ENCODE data around the gene PBRM1.

The PBRM1 gene

DNA sequence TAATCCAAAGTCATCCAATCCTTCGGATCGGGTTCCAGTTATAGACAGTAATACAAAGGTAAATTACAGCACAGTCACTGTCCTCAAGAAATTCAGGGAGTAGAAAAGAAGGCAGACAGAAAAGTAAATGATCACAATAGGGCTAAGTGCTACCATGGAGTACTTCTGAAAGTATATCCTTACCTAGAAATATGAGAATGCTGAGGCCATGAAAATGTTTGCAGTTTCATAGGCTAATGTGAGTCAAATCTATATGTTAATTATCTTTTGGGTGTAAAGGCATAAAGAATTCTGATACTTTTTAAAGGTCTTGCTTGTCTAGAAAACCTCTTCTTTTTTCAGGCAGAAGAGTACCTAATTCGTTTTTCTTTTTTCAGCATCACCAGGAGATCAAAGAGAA is 29.8 kb downstream of the PBRM1 start:
- no peak for DNase-seq

DNA sequence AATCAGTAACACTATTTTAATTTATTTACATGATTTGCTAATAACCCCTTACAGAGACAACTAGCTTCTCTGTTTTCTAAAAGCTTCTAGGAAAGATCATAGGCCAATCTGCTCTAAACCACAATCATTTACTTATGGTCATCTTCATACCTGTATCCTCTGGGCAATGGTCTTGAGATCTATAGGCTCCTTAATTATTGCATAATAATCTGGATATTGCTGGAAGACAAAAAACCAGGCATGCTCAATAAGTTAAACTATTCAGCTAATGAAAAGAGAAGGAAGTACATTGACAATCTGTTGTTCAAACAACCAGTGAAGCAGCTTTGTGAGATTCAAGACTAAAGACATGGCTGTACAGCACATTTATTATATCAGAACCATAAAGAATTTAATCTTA is 34.1 kb downstream of the PBRM1 start:
- no peak for DNase-seq

DNA sequence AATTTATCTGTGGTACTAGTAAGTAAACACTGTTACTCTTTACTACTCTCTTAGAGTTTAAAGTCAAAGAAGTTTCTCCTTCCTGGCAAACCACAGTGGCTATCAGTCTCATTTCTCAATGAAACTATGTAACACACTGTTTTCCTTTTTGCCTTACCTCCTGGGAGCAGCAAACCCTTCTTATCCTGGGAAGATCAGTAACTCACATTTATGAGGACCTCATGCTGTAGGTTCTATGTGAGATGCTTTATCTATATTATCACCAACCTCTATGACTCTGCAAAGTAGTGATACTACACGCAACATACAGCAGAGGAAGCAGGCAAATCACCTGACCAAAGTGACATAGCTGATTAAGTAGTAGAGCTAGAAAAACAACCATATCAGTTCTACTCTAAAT is 35.3 kb downstream of the PBRM1 start:
- peak; percentile 9 for DNase-seq

DNA sequence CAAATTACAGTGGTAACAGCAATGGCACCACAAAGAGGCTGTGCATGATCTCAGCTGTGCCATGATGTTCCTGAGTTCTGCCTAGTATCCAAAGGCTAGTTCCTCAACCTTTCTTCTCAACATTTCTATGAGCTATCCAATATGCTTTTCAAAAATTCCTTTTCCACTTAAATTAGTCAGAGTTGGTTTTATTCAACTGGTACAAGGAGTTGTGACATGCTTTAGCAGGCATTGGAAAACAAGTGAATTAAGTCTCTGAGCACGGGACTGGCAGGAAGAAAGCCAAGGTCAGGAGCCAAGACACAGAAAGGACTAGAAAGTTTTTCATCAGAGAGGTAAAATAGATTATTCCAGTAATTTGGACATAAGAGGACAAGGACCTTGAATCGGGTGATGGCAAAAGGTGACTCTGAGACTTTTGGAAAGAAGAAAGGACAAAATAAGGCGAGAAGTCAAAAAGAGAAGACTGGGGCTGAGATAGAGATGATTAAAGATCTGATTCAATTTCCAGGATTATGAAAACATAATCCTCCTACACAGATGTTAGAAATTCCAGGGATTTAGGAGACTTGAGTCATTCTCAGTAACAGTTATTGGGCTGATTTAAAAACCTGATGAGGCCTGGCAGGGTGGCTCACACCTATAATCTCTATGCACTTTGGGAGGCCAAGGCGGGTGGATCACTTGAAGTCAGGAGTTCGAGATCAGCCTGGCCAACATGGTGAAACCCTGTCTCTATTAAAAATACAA is 36.1 kb downstream of the PBRM1 start:
- DNase-seq, result peak; percentile 68

DNA sequence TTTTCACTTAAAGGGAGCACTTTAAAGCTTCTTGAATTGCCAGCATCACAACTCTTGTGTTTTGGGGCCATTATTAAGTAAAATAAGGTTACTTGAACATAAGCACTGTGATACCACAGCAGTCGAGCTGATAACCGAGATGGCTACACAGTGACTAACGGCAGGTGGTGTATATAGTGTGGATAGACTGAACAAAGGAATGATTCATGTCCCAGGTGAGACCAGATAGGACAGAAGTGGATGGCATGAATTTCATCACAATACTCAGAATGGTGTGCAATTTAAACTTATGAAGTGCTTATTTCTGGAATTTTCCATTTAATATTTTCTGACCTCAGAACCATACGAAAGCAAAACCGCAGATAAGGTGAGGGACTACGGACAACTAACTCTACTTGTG is 40.2 kb downstream of the PBRM1 start:
- no peak for DNase-seq

DNA sequence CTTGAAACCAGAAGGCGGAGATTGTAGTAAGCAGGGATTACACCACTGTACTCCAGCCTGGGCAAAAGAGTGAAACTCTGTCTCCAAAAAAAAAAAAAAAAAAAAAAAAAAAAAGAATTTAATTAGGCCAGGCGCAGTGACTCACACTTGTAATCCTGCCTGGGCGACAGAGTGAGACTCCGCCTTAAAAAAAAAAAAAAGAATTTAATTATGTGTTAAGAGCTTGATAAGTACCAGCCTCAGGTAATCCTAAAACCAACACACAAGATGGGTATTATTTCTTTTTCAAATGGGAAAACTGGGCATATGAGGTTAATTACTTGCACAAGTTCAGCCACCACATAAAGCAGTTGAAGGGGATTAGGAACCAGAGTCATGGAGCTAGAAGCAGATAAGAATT is 49.0 kb downstream of the PBRM1 start:
- DNase-seq, result no peak

DNA sequence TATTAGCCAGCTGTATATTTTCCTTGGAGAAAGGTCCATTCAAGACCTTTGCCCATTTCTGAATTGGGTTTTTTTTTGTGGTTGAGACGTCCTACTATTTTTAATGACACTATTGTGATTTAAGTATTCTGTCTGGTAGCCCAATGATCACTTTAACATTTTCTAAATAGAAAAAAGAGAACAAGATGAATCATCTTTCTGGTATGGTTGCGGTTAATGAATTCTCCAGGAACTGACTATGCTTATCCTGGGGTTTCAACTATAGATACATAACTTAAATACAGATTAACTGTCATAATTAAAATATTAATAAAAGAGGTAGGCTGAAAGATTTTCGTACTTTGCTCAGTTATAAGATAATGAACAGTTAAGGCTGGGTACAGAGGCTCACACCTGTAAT is 51.9 kb downstream of the PBRM1 start:
- DNase-seq, result peak; percentile 40

DNA sequence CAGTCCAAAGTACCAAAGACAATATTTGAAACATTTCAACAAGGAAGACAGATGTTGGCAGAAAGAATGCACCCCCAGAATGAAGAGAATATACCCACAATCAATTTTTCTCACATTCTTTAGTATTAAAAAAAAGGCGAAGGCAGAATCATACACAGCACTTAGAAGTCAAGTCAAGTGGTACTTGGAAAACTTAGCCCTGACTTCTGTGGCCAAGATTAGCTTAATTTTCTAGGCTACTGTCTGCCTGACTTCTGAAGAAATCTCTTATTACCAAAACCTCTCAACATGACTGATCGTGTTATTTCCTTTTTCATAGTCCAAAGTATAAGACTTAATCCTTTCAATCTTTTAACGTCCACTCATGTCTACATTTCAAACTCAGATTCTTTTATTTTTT is 60.7 kb downstream of the PBRM1 start:
- no peak for DNase-seq

DNA sequence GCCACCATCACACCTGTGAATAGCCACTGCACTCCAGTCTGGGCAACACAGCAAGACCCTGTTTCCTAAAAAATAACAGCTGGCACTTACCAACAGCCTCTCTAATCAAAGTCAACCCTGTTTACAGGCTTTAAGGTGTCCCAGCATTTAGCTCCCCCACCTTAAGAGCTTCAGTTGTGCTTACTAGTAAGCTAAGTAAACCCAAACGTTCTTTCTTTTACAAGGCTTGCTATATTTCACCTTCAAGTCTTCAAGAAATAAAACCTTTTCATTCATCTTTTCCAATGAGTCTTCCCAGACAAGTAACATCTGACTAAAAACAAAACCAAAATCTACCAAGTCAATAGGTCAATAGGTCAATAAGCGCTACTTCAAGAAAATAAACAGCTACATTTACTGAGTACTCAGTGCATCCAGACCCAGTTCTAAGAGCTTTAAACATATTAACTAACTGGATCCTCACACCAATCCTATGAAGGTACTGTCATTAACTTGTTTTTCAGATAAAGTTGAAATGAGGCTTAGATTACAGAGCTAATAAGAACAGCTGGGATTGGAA is 62.4 kb downstream of the PBRM1 start:
- DNase-seq, result no peak

DNA sequence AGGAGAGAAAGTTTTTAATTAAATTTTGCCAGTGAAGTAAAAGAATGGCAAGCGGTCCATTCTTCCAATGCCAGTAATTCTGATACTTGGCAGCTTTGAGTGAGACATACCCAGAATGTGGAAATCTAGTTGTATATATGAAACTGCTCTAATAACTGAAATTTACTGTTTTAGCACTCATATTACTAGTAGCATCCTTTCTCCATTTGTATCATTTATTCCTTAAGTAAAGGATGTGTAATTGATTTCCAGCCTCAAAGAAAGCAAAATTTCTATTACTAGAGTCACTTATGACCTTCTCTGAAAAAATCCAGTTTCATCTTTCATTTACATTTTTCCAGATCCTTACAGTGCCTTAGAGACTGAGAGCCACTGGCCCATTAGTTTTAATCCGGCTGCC is 65.1 kb downstream of the PBRM1 start:
- no peak for DNase-seq

DNA sequence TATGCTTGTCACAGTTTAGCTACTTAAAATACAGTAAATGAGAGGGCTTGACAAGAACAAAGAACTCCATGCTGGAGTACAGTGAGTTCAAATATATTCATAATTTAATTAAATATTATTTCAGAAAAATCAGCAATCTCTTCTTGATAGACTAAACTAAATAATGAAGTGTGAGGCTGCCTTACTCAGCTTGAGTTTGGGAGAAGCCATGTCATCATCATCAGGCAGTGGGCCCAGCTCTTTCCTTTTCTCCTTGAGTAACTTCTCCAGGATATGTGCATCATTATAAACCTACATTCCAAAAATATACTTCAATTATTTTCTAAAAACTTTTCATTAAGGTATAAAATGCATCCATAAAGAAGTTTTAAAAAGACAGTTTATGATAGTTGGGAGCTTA is 70.5 kb downstream of the PBRM1 start:
- no peak for DNase-seq

DNA sequence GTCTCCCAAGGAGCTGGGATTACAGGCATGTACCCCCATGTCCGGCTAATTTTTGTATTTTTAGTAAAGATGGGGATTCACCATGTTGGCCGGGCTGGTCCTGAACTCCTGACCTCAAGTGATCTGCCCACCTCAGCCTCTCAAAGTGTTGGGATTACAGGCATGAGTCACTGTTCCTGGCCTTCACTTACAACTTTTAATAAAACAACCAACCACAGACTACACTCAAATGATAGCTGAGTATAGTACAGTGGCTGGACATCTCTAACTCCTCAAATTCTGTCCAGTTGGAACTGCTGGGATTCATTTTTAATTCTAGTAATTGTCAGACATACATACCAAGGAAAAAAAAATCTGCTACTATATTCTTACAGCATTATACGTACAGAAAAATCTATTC is 71.0 kb downstream of the PBRM1 start:
- DNase-seq, result no peak

DNA sequence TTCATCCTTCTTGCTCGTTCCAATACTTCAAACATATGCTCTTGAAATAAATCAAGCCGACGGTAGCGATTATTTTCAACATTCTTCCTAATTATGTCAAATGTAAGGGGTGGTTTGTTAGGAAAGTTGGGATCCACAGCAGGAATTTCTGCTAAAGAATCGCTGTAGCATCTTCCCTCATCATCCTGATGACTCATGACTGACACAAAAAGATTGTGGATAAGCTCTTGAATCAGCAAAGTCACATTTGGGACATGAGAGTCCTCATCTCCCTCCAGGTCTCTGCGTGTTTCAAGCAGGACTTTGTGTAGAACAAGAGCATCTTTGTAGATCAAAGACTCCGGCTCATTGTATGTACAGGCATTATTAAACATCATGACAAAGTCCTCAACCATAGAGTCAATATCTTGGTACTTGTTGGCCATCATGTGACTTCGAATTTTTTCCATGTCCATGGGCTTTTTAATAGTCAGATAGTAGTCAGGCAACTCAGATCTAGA is 76.3 kb downstream of the PBRM1 start:
- DNase-seq, result peak; percentile 55

DNA sequence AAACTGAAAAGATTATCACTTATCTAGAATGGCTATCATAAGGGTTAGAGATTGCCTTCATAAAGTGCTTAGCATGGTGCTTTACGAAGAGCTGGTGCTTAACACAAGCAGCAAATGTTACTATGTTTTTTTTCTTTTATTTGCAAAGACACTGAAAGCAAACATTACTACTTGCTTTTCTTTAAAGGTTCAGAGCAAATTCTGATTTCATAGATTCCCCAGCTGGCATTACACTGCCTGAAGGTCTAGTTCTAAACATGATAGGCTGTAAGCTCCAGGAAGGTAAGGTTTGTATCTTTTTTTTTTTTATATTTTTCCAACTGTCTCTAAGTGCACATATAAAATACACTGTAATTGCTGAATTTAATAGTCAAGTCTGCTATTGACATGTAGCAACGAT is 77.4 kb downstream of the PBRM1 start:
- DNase-seq, result no peak

DNA sequence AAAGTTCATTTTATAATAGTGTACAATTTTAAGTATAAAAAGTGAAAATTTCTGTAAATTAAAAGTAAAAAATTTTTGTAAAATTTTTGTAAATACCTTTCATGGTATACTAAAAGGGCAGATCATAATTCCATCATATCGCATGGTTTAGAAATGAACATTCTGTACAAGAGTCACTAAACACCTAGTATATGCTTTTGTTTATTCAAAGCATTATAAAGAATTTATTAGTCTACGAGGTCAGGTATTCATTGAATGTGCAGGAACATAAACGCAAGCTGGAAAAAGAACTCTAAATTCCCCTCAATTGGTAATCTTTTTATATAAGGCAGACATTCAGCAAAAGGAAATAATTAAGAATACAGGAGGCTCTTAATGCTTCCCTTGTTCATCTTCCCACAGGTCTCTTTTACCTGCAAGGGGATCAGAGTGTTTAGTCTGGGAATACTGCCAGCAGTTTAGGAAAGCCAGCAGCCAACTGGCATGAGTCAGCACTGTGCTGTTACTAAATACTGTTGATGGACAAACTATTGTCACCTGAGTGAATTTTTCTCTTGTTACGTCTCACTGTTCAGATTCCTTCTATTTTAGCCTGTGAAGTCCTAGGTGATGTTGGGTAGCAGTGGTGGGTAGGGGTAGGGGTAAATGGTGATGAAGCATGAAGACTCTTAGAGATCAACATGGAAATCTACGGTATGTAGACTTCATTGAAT is 79.2 kb downstream of the PBRM1 start:
- peak; percentile 30 for DNase-seq

DNA sequence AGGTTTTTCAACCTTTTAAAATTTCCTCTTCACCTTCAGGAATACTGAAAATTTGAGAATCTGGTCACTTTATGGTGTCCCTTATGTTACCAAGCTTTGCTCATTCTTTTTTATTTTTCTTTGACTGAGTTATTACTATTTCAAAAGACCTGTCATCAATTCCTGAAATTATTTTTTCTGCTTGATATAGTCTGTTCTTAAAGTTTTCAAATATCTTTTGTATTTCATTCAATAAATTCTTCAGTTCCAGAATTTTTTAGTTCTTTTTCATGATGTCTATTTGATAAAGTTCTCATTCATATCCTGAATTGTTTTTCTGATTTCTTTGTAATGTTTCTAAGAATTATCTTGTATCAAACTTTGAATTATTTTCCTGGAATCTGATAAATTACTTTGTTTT is 85.5 kb downstream of the PBRM1 start:
- no peak for DNase-seq

DNA sequence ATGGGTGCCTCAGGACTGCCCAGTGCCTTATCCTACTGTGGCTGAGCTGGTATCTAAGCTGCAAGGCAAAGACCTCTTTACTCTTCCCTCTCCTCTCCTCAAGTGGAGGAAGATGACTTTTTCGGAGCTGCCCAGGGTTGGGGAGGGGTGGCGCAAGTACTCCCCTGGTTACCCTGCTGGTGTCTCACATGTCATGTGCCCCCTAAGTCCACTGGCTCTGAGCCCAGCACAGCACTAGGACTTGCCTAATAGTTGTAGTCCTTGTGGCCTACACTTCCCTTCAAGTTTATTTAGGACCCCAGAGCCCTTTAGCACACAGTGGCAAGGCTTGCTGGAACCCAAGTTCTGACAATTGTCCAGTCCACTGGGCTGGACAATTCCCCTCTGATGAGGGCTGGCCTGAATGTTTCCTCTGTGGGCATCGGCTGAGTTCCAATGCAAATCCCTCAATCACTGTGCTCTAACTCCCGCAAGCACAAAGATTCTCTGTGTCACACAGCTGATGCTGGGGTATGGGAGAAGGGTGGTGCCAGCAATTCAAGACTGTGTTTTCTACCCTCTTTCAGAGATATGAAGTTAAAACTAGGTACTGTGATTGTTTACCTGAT is 89.0 kb downstream of the PBRM1 start:
- no peak for DNase-seq

DNA sequence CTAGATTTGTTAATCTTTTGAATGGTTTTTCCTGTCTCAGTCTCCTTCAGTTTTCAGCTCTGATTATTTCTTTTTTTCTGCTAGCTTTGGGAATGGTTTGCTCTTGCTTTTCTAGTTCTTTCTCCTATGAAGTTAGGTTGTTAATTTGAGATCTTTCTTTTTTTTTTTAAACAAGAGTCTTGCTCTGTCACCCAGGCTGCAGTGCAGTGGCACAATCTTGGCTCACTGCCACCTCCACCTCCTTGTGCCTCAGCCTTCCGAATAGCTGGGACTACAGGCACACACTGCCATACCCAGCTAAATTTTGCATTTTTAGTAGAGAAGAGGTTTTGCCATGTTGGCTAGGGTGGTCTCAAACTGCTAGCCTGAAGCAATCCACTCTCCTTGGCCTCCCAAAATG is 92.6 kb downstream of the PBRM1 start:
- DNase-seq, result no peak

DNA sequence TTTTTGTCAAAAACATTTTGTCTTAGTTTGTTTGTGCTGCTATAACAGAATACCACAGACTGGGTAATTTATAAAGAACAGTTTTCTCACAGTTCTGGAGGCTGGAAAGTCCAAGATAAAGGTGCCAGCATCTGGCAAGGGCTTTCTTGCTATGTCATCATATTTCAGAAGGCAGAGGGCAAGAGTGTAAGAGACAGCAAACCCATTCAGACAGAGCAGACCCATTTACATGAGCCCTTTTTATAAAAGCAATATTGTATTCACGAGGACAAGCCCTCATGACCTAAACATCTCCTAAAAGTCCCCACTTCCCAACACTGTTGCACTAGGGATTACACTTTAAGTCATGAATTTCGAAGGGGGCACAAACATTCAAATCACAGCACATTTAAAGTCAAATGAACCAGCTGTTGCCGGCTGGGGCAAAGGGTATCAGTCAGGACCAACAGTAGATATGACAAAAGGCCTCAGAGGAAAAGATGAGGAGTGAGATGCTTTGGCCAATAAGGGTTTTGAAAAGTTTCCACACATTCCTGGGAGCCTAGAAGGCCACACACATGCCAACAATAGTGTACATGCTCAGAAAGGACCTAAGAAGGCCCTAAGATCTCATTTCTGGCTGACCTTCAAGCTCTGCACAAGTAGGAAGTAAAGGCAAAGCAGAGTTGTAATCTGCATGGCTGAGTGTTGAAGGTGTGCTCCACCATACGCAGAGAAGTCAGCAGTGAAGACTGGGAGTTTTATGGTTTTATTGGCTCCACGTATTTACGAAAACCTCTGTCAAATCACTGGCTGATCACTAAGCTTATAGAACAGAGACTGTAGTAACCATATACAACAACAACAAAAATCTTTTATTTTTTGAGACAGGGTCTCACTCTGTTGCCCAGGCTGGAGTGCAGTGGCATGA is 111.4 kb downstream of the PBRM1 start:
- no peak for DNase-seq

DNA sequence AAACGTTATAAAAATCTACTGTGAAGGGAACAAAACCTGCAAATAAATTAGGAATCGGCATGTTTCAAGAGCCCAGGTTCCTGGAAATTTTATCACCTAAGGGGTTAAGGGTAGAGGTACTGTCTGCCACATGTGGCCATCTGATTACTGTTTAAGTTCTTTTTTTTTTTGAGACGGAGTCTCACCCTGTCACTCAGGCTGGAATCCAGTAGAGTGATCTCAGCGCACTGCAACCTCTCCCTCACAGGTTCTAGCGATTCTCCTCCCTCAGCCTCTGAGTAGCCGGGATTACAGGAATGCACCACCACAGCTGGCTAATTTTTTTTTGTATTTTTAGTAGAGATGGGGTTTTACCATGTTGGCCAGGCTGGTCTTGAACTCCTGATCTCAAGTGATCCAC is 113.5 kb downstream of the PBRM1 start:
- DNase-seq, result no peak

DNA sequence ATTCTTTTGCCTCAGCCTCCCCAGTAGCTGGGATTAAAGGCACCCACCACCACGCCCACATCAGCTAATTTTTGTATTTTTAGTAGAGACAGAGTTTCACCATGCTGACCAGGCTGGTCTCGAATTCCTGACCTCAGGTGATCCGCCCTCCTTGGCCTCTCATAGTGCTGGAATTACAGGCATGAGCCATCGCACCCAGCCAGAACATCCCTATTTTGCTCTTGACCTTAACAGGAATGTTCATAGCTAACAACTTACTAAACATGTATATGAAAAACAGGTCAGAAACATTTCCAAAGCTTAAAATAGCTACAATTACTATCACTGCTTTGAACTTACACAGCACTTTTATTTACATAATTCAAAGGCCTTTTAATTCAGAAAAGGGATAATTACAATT is 115.6 kb downstream of the PBRM1 start:
- peak; percentile 42 for DNase-seq

DNA sequence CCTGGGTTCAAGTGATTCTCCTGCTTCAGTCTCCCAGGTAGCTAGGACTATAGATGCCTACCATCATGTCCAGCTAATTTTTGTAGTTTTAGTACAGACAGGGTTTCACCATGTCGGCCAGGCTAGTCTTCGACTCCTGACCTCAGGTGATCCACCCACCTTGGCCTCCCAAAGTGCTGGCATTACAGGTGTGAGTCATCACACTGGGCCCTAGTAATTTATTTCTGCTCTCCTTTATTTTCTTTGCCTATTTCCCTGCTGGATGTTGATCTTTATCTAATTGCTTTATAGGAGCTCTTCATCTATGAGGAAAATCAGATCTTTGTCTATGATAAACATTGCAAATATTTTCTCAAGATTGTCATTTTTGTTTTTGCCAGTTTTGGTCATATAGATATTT is 117.6 kb downstream of the PBRM1 start:
- no peak for DNase-seq

DNA sequence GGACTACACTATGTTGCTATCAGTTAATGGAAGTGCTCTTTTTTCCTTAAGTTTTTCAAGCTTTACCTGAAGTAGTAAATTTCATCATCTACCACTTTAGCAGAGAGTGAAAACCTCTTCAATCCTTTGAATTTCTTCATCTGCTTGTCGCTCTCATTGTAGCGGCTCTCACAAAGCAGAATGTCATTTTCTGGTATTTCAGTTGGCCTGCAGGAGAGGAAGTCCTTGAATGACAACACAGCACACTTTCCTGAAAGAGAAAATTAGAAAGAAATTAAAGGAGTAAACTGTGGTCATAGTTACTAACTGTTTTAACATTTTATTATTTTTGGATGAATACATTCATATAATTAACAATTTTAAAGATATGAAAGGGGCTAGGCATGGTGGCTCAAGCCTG is 121.7 kb downstream of the PBRM1 start:
- no peak for DNase-seq

Data from fibroblast of skin of right biceps (primary cell).